Spleen (tissue), 11 donors: ENCODE data around the gene FAM177B. TPM values are rescaled to one million over a fixed set of nuclear protein-coding genes. Genes with fewer than 3 reads are reported as not detected.

Source experiments
- DNase-seq: peaks from one replicate; pipeline ENCODE4 v3.0.0-alpha.2; 2020
- H3K27ac ChIP-seq, 8 donors: fragments of 200-600 bp; sonication (generic) in 7 of 8; 1 replicate in 4 of 8; 2 replicates in 4 of 8; pipeline versions ENCODE4 v1.5.0 to v1.8.0; 2016 to 2021; ENCODE audit warnings: inconsistent platforms in 4 of 8, mild to moderate bottlenecking in 4 of 8, moderate library complexity in 1 of 8
- H3K27me3 ChIP-seq, 7 donors: fragments of 200-600 bp; sonication (generic) in 6 of 7; replicated peaks in 1 of 7; 1 replicate in 4 of 7; 2 replicates in 3 of 7; pipeline versions ENCODE4 v1.5.0 to v1.8.0; 2016 to 2021; ENCODE audit warnings: inconsistent platforms in 3 of 7, mild to moderate bottlenecking in 1 of 7
- H3K36me3 ChIP-seq, 6 donors: fragments of 200-600 bp; sonication (generic) in 5 of 6; 1 replicate in 4 of 6; 2 replicates in 2 of 6; pipeline versions ENCODE4 v1.5.0 to v1.8.0; 2016 to 2021; ENCODE audit warnings: inconsistent platforms in 2 of 6
- H3K4me1 ChIP-seq, 6 donors: fragments of 200-600 bp; sonication (generic) in 5 of 6; 1 replicate in 3 of 6; 2 replicates in 3 of 6; pipeline versions ENCODE4 v1.5.0 to v1.8.0; 2016 to 2021; ENCODE audit warnings: inconsistent platforms in 3 of 6
- H3K4me3 ChIP-seq, 8 donors: fragments of 200-600 bp; sonication (generic) in 7 of 8; 1 replicate in 4 of 8; 2 replicates in 4 of 8; pipeline versions ENCODE4 v1.5.0 to v1.8.0; 2016 to 2021; ENCODE audit warnings: inconsistent platforms in 4 of 8, mild to moderate bottlenecking in 4 of 8, moderate library complexity in 2 of 8
- H3K9me3 ChIP-seq, 8 donors: fragments of 200-600 bp; sonication (generic) in 7 of 8; 1 replicate in 4 of 8; 2 replicates in 4 of 8; pipeline versions ENCODE4 v1.5.0 to v1.8.0; 2016 to 2021; ENCODE audit warnings: inconsistent platforms in 4 of 8
- POLR2A ChIP-seq, 3 donors: fragments of 450-650 bp; IDR thresholded peaks; one replicate each; pipeline ENCODE4 v1.5.1; 2017; ENCODE audit warnings: antibody characterized with exemption in 3 of 3, mild to moderate bottlenecking in 1 of 3
- POLR2AphosphoS5 ChIP-seq, 3 donors: sonication (generic); formaldehyde crosslinking; IDR thresholded peaks; one replicate each; pipeline ENCODE4 v1.5.1; 2017; ENCODE audit warnings: antibody characterized with exemption in 3 of 3
- WGBS, 5 donors: extraction: QIAGEN DNeasy Blood & Tissue Kit in 3 of 5; methylation state at CpG; one replicate each; pipeline versions ENCODE4 v1.1.5 to v1.1.7; 2013 to 2018; 5-methylcytosine and 5-hydroxymethylcytosine counted together
- intact Hi-C: fragments of 100-400 bp; cut with DNase I; formaldehyde crosslinking; loops from one replicate; pipeline ENCODE4 v1.15.0; 2023; ENCODE audit warnings: low total_unique reads
- polyA plus RNA-seq, 3 donors: library from polyadenylated mRNA; stranded (reverse); fragments of 200-250 nt; gene quantifications; one replicate each; pipeline ENCODE4 v1.2.1, GENCODE V29; 2013
- total RNA-seq, 7 donors: library from RNA; depleted of rRNA in 3 of 7; stranded (reverse); fragments of >200 nt in 3 of 7; fragmentation: NEBNext Ultra II Directional in 4 of 7; extraction: Animal tissue kit (Norgen Biotek cat#: 25700) in 4 of 7; gene quantifications; one replicate each; pipeline versions ENCODE4 v1.1.0 to v1.2.1, GENCODE V29; 2016 to 2021
- TF ChIP-seq, protein P1 (sequence below), 11 experiments: fragments of 200-600 bp in 7 of 11; fragments of 450-650 bp in 4 of 11; sonication (generic) in 4 of 11; IDR thresholded peaks in 8 of 11; conservative IDR thresholded peaks in 3 of 11; 1 replicate in 7 of 11; 2 replicates in 4 of 11; pipeline versions ENCODE4 v1.4.0 to v1.8.0; 2016 to 2021; ENCODE audit warnings: antibody characterized with exemption in 11 of 11, inconsistent platforms in 4 of 11, mild to moderate bottlenecking in 1 of 11
- donor health status: healthy with polysubstance abuse.
- donor health status: DM: no; HTN: no; CAD: no; lungs with moderate emphysema.
- donor health status: DM: no; HTN: no; CAD: no.
- donor health status: Bipolar disorder and iron deficiency.
- donor health status: healthy.
- donor health status: DM: no; HTN: no; CAD: no.
- donor health status: DM: yes; HTN: yes; CAD: no.

The FAM177B gene
- total and polyA plus RNA-seq, 10 donors, result 0.91 to 19.1 (median 6.8) TPM

DNA sequence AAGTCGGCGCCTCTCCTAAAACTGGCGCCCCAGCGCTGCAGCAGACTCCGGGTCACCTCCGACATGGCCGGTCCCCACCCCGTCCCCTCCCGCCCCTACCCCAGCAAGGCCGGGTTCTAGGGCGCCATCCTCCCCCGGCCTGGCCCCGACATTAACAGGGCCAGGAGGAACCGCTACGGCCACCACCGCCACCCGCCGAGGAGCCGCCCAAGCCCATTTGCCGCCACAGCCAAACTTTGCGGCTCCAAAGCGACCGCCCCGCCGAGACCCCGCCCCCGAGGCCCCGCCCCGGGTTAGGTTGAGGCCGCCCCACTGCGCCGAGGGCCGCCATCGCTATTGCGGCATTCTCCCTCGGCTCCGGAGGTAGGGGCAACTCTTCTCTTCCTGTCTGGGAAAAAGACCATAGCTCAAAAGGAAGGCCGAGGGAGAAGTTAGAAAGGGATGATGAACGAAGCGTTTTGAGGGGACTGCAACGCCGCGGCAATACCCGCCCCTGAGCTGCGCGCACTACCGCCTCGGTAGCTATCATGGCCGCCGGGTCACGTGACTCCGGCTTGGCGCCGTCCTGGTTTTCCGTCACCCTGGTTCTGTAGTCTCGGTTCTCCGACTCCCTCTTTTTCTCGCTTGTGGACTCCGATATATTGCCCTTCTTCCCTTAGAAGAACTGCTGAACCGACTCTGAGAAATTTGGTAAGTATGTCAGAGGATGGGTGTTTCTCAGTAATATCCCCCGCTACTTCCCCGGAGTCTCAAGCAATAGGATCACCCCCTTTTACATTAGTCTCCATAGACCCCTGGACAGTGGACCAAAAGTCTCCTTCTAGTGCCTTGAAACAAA, 24.5 kb upstream of the FAM177B start, which contains the start of the genes AIDA and BROX:
Gene AIDA, minus strand, starts transcription at position 239 of the 838 bp plus-strand sequence. Its CDS starts 174 bp downstream, at position 65.
Gene BROX, plus strand, starts transcription at position 312 of the 838 bp plus-strand sequence. CDS start 3,136 bp downstream, outside the sequence.
- intact Hi-C loops, result no loop called here
- Histone ChIP-seq H3K4me1 (peaks cover 23 to 79% (median 57%) of the 10 kb centered on the region in 6 donors), H3K27ac (peak within 1 kb of the TSS; percentile 92 to 99 (median 98)), H3K9me3 (no peaks in the 10 kb centered on the region), H3K27me3 (no peaks in the 10 kb centered on the region), H3K36me3 (peaks cover 0 to 48% (median 19%) of the 10 kb centered on the region in 6 donors), H3K4me3 (peak within 1 kb of the TSS; percentile 85 to 98 (median 94))
- TF ChIP-seq POLR2A (IDR thresholded peaks at IDR 0.05), result peak in 1 of 3 donors; percentile 70
- peak; percentile 81 to 93 (median 92) for TF ChIP-seq POLR2AphosphoS5 (IDR thresholded peaks at IDR 0.05)
- TF ChIP-seq, protein P1, sequence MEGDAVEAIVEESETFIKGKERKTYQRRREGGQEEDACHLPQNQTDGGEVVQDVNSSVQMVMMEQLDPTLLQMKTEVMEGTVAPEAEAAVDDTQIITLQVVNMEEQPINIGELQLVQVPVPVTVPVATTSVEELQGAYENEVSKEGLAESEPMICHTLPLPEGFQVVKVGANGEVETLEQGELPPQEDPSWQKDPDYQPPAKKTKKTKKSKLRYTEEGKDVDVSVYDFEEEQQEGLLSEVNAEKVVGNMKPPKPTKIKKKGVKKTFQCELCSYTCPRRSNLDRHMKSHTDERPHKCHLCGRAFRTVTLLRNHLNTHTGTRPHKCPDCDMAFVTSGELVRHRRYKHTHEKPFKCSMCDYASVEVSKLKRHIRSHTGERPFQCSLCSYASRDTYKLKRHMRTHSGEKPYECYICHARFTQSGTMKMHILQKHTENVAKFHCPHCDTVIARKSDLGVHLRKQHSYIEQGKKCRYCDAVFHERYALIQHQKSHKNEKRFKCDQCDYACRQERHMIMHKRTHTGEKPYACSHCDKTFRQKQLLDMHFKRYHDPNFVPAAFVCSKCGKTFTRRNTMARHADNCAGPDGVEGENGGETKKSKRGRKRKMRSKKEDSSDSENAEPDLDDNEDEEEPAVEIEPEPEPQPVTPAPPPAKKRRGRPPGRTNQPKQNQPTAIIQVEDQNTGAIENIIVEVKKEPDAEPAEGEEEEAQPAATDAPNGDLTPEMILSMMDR (IDR thresholded peaks at IDR 0.05 in 8 of 11, conservative IDR thresholded peaks at IDR 0.05 in 3 of 11), result no peak
- 0 to 3% (median 1%) methylated on average over 40 to 55 of the region's 62 CpGs for WGBS, 5 donors
- DNase-seq, result peak; percentile 99

DNA sequence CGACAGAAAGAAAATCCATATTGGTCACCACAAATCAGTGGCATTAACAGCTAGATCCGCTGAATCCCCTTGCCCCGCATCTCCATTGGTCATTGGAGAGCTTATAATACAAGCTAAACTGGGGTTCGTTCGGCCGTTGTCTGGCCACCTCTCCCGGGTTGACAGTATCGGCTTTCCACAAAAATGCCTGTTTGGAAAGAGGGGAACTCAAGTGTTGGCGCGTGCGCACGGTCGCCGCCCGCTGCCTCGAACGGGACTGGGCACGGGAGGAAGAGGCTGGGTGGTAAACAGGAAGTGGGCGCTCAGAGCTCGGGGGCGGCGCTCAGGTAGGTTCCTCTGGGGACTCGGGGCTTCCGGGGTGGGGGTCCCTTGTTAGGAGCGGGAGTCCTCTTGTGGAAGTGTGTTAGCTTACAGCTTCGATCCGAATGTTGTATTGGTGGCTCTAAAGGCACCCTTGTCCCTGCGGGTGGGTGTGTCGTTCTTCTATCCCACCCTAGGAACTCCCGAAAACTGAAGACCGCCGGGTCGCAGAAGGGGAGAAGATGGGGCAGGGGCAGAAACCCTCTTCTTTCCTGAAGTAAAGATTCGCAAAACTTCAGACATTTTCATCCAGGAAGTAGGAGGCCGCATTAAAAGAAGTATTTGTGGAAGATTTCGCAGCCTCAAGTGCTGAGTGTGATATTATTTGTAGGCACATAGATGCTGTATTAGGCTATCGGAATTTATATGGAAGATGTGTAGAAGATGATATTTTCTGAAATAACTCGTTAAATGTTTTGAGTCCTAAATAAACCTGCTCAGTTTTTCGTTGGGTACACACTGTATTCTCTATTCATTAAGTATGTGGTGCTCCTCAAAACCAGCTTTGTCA, 23.7 kb upstream of the FAM177B start:
- 0 to 1% (median 0%) methylated on average over 32 to 39 of the region's 39 CpGs for WGBS, 5 donors
- TF ChIP-seq POLR2AphosphoS5 (IDR thresholded peaks at IDR 0.05), result peak; percentile 97
- TF ChIP-seq, protein P1 (IDR thresholded peaks at IDR 0.05 in 8 of 11, conservative IDR thresholded peaks at IDR 0.05 in 3 of 11), result no peak
- TF ChIP-seq POLR2A (IDR thresholded peaks at IDR 0.05), result peak in 1 of 3 donors; percentile 25
- H3K4me1 ChIP-seq, result peaks cover 23 to 80% (median 54%) of the 10 kb centered on the region in 6 donors
- H3K9me3 ChIP-seq, result no peaks in the 10 kb centered on the region
- DNase-seq, result peak; percentile 99
- H3K27me3 ChIP-seq, result no peaks in the 10 kb centered on the region
- peak overlapping the region; percentile 92 to 99 (median 98) for H3K27ac ChIP-seq
- H3K4me3 ChIP-seq, result peak overlapping the region; percentile 85 to 98 (median 94)
- H3K36me3 ChIP-seq, result peaks cover 0 to 53% (median 26%) of the 10 kb centered on the region in 6 donors
- intact Hi-C loops, result no loop called here

DNA sequence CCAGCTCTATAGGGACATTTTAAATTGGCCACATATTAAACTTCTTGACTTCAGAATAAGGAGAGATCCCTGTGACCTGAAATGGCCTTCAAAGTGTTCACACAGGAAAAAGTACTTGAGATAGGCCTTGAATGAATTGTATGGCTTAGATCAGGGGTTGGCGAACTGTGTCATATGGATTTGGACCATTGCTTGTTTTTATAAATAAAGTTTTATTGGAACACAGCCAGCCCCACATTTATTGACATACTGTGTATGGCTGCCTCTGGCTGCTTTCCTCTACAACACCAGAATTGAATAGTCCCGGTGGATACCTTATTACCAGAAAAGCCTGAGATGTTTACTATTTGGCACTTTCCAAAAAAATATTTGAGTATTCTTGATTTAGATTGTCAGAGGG, 20.6 kb upstream of the FAM177B start:
- no peaks in the 10 kb centered on the region for H3K27me3 ChIP-seq

More for the DNA sequence above, 20.6 kb upstream of the FAM177B start:
- intact Hi-C loops, result no loop called here
- peak overlapping the region in 1 of 8 donors; percentile 20 for H3K27ac ChIP-seq
- peaks cover 2 to 70% (median 53%) of the 10 kb centered on the region in 6 donors for H3K36me3 ChIP-seq
- H3K4me3 ChIP-seq, result no peak overlapping the region
- no peak for DNase-seq
- WGBS, 5 donors, result 83 to 96% (median 88%) methylated on average over 2 of the region's 2 CpGs
- H3K4me1 ChIP-seq, result peaks cover 10 to 74% (median 33%) of the 10 kb centered on the region in 6 donors
- H3K9me3 ChIP-seq, result no peaks in the 10 kb centered on the region
- TF ChIP-seq POLR2A (IDR thresholded peaks at IDR 0.05) (no peak), POLR2AphosphoS5 (IDR thresholded peaks at IDR 0.05) (no peak)
- TF ChIP-seq, protein P1 (IDR thresholded peaks at IDR 0.05 in 8 of 11, conservative IDR thresholded peaks at IDR 0.05 in 3 of 11), result no peak
